OCI-LY3 (cell line): ENCODE data around the gene RAB9A.

Source experiments
- EZH2phosphoT487 ChIP-seq: fragments of 200-600 bp; shearing (Covaris generic); IDR thresholded peaks from 2 replicates; pipeline ENCODE4 v1.6.1; 2018; ENCODE audit warnings: antibody characterized with exemption, mixed run types, low read depth
- TF ChIP-seq, protein P1 (sequence below): fragments of 200-600, 300-600 bp; sonication (generic); IDR thresholded peaks from 2 replicates; pipeline ENCODE4 v1.5.1; 2014; ENCODE audit warnings: antibody characterized with exemption, low read length, low read depth

- TF ChIP-seq, protein P1, sequence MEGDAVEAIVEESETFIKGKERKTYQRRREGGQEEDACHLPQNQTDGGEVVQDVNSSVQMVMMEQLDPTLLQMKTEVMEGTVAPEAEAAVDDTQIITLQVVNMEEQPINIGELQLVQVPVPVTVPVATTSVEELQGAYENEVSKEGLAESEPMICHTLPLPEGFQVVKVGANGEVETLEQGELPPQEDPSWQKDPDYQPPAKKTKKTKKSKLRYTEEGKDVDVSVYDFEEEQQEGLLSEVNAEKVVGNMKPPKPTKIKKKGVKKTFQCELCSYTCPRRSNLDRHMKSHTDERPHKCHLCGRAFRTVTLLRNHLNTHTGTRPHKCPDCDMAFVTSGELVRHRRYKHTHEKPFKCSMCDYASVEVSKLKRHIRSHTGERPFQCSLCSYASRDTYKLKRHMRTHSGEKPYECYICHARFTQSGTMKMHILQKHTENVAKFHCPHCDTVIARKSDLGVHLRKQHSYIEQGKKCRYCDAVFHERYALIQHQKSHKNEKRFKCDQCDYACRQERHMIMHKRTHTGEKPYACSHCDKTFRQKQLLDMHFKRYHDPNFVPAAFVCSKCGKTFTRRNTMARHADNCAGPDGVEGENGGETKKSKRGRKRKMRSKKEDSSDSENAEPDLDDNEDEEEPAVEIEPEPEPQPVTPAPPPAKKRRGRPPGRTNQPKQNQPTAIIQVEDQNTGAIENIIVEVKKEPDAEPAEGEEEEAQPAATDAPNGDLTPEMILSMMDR, result no peak
- TF ChIP-seq EZH2phosphoT487, result no peak
Measured at GRCh38 chrX:13667919-13668318, 21.0 kb upstream of the RAB9A start.
